Measurements from ENCODE around the gene SRPK2. TPM values are rescaled to one million over a fixed set of nuclear protein-coding genes. Genes with fewer than 3 reads are reported as not detected.

SRPK2 gene
- total and polyA plus RNA-seq, 4 donors: 7.8 to 19.7 (median 16.7) TPM

DNA sequence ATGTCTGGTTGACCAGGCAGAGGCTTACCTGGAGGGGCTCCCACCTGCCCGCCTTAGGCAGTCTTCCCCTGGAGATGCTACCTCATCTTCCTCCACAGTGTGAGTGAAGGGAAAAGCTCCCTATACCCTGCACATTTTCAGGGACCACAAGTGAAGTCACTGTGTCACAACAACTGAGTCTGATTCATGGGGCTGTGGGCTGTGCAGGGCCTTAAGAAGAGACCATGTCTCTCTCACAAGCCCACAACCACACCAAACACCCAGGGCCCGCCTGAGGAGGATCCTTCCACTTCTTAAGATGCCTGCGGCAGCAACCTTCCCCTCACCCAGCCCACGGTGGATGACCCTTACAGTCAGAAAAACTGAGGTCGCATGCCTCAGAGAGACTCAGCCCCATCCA is 256.4 kb downstream of the SRPK2 start:
- 94% methylated on average over 5 of the region's 5 CpGs for WGBS
- TF ChIP-seq EGR1 (IDR thresholded peaks at IDR 0.05; ENCODE audit: low read depth in 2 of 2): no peak
- TF ChIP-seq, protein P1, sequence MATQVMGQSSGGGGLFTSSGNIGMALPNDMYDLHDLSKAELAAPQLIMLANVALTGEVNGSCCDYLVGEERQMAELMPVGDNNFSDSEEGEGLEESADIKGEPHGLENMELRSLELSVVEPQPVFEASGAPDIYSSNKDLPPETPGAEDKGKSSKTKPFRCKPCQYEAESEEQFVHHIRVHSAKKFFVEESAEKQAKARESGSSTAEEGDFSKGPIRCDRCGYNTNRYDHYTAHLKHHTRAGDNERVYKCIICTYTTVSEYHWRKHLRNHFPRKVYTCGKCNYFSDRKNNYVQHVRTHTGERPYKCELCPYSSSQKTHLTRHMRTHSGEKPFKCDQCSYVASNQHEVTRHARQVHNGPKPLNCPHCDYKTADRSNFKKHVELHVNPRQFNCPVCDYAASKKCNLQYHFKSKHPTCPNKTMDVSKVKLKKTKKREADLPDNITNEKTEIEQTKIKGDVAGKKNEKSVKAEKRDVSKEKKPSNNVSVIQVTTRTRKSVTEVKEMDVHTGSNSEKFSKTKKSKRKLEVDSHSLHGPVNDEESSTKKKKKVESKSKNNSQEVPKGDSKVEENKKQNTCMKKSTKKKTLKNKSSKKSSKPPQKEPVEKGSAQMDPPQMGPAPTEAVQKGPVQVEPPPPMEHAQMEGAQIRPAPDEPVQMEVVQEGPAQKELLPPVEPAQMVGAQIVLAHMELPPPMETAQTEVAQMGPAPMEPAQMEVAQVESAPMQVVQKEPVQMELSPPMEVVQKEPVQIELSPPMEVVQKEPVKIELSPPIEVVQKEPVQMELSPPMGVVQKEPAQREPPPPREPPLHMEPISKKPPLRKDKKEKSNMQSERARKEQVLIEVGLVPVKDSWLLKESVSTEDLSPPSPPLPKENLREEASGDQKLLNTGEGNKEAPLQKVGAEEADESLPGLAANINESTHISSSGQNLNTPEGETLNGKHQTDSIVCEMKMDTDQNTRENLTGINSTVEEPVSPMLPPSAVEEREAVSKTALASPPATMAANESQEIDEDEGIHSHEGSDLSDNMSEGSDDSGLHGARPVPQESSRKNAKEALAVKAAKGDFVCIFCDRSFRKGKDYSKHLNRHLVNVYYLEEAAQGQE (IDR thresholded peaks at IDR 0.05): no peak
- no peak for TF ChIP-seq RAD21 (IDR thresholded peaks at IDR 0.05)
- TF ChIP-seq JUND (IDR thresholded peaks at IDR 0.05): no peak
- TF ChIP-seq, protein P2, sequence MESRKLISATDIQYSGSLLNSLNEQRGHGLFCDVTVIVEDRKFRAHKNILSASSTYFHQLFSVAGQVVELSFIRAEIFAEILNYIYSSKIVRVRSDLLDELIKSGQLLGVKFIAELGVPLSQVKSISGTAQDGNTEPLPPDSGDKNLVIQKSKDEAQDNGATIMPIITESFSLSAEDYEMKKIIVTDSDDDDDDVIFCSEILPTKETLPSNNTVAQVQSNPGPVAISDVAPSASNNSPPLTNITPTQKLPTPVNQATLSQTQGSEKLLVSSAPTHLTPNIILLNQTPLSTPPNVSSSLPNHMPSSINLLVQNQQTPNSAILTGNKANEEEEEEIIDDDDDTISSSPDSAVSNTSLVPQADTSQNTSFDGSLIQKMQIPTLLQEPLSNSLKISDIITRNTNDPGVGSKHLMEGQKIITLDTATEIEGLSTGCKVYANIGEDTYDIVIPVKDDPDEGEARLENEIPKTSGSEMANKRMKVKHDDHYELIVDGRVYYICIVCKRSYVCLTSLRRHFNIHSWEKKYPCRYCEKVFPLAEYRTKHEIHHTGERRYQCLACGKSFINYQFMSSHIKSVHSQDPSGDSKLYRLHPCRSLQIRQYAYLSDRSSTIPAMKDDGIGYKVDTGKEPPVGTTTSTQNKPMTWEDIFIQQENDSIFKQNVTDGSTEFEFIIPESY (IDR thresholded peaks at IDR 0.05): no peak
- TF ChIP-seq, protein P3, sequence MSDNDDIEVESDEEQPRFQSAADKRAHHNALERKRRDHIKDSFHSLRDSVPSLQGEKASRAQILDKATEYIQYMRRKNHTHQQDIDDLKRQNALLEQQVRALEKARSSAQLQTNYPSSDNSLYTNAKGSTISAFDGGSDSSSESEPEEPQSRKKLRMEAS (IDR thresholded peaks at IDR 0.05): no peak
- TF ChIP-seq TAF1 (conservative IDR thresholded peaks at IDR 0.05): no peak
- no peak for TF ChIP-seq FOXA1 (IDR thresholded peaks at IDR 0.05)
- TF ChIP-seq, protein P4, sequence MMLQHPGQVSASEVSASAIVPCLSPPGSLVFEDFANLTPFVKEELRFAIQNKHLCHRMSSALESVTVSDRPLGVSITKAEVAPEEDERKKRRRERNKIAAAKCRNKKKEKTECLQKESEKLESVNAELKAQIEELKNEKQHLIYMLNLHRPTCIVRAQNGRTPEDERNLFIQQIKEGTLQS (IDR thresholded peaks at IDR 0.05): no peak
- TF ChIP-seq GABPA (IDR thresholded peaks at IDR 0.05 in 1 of 2, conservative IDR thresholded peaks at IDR 0.05 in 1 of 2): no peak
- TF ChIP-seq FOXA2 (IDR thresholded peaks at IDR 0.05): no peak
- TF ChIP-seq, protein P5, sequence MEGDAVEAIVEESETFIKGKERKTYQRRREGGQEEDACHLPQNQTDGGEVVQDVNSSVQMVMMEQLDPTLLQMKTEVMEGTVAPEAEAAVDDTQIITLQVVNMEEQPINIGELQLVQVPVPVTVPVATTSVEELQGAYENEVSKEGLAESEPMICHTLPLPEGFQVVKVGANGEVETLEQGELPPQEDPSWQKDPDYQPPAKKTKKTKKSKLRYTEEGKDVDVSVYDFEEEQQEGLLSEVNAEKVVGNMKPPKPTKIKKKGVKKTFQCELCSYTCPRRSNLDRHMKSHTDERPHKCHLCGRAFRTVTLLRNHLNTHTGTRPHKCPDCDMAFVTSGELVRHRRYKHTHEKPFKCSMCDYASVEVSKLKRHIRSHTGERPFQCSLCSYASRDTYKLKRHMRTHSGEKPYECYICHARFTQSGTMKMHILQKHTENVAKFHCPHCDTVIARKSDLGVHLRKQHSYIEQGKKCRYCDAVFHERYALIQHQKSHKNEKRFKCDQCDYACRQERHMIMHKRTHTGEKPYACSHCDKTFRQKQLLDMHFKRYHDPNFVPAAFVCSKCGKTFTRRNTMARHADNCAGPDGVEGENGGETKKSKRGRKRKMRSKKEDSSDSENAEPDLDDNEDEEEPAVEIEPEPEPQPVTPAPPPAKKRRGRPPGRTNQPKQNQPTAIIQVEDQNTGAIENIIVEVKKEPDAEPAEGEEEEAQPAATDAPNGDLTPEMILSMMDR (IDR thresholded peaks at IDR 0.05; ENCODE audit: low read depth, low read length, missing input control): no peak
- TF ChIP-seq SP1 (IDR thresholded peaks at IDR 0.05): no peak
- no peak for TF ChIP-seq YY1 (IDR thresholded peaks at IDR 0.05)
- TF ChIP-seq RXRA (IDR thresholded peaks at IDR 0.05): no peak
- no peak for TF ChIP-seq HNF4G (IDR thresholded peaks at IDR 0.05)
- no peak for TF ChIP-seq NR2F2 (IDR thresholded peaks at IDR 0.05)
- Histone ChIP-seq H3K4me3 (ENCODE audit: low read depth in 1 of 3, low read length in 3 of 3) (no peak overlapping the region), H3K9ac (ENCODE audit: low read depth in 1 of 2, low read length in 2 of 2) (no peak overlapping the region), H3K9me3 (ENCODE audit: control insufficient read depth in 4 of 4, low read length in 3 of 4) (no peaks in the 10 kb centered on the region), H3K36me3 (ENCODE audit: control insufficient read depth in 4 of 4, insufficient read depth in 3 of 4, low read depth in 1 of 4, low read length in 3 of 4) (peaks cover 0 to 7% (median 0%) of the 10 kb centered on the region in 4 donors), H3K27me3 (ENCODE audit: control insufficient read depth in 4 of 4, insufficient read depth in 4 of 4, low read length in 3 of 4) (no peaks in the 10 kb centered on the region), H3K27ac (ENCODE audit: low read depth in 1 of 2, low read length in 2 of 2) (peak overlapping the region in 1 of 2 donors; percentile 20), H3K4me1 (ENCODE audit: control insufficient read depth in 4 of 4, insufficient read depth in 4 of 4, low read length in 3 of 4) (peaks cover 4 to 14% (median 9%) of the 10 kb centered on the region in 4 donors)
- DNase-seq (ENCODE audit: low spot score): no peak
